ENCODE measurements around the gene PAX3. TPM values are rescaled to one million over a fixed set of nuclear protein-coding genes. Genes with fewer than 3 reads are reported as not detected.

Gene PAX3
- total RNA-seq, 1 donor from 2014 or later = 0.52 TPM

- peaks cover 6 to 13% (median 8%) of the 10 kb centered on the region in 3 donors for H3K4me1 ChIP-seq (ENCODE audit: control insufficient read depth in 3 of 3, insufficient read depth in 3 of 3, low read length in 3 of 3)
- H3K9me3 ChIP-seq (ENCODE audit: control insufficient read depth in 3 of 3, low read length in 3 of 3) = no peaks in the 10 kb centered on the region
- peaks cover 43 to 75% (median 57%) of the 10 kb centered on the region in 3 donors for H3K27me3 ChIP-seq (ENCODE audit: control insufficient read depth in 3 of 3, insufficient read depth in 3 of 3, low read length in 3 of 3)
- H3K9ac ChIP-seq (ENCODE audit: low read depth in 1 of 3, low read length in 3 of 3) = peak overlapping the region in 1 of 3 donors; percentile 40
- no peak overlapping the region for H3K27ac ChIP-seq (ENCODE audit: low read depth, low read length)
- peaks cover 0 to 5% (median 0%) of the 10 kb centered on the region in 3 donors for H3K36me3 ChIP-seq (ENCODE audit: control insufficient read depth in 3 of 3, insufficient read depth in 3 of 3, low read length in 3 of 3)
- H3K4me3 ChIP-seq (ENCODE audit: low read length in 3 of 3) = peak overlapping the region in 2 of 3 donors; percentile 32 to 54
Measured at GRCh38 chr2:222290736-222291484, 7.9 kb downstream of the PAX3 start.

- peaks cover 6 to 11% (median 8%) of the 10 kb centered on the region in 3 donors for H3K4me1 ChIP-seq (ENCODE audit: control insufficient read depth in 3 of 3, insufficient read depth in 3 of 3, low read length in 3 of 3)
- H3K27ac ChIP-seq (ENCODE audit: low read depth, low read length) = no peak overlapping the region
- H3K36me3 ChIP-seq (ENCODE audit: control insufficient read depth in 3 of 3, insufficient read depth in 3 of 3, low read length in 3 of 3) = peaks cover 0 to 2% (median 0%) of the 10 kb centered on the region in 3 donors
- no peaks in the 10 kb centered on the region for H3K9me3 ChIP-seq (ENCODE audit: control insufficient read depth in 3 of 3, low read length in 3 of 3)
- peak overlapping the region in 1 of 3 donors; percentile 36 for H3K9ac ChIP-seq (ENCODE audit: low read depth in 1 of 3, low read length in 3 of 3)
- H3K4me3 ChIP-seq (ENCODE audit: low read length in 3 of 3) = no peak overlapping the region
- H3K27me3 ChIP-seq (ENCODE audit: control insufficient read depth in 3 of 3, insufficient read depth in 3 of 3, low read length in 3 of 3) = peaks cover 41 to 69% (median 52%) of the 10 kb centered on the region in 3 donors
Measured at GRCh38 chr2:222290401-222290735, 8.4 kb downstream of the PAX3 start.

- H3K36me3 ChIP-seq (ENCODE audit: control insufficient read depth in 3 of 3, insufficient read depth in 3 of 3, low read length in 3 of 3) = peaks cover 0 to 1% (median 0%) of the 10 kb centered on the region in 3 donors
- H3K27ac ChIP-seq (ENCODE audit: low read depth, low read length) = no peak overlapping the region
- peaks cover 2 to 9% (median 6%) of the 10 kb centered on the region in 3 donors for H3K4me1 ChIP-seq (ENCODE audit: control insufficient read depth in 3 of 3, insufficient read depth in 3 of 3, low read length in 3 of 3)
- no peaks in the 10 kb centered on the region for H3K9me3 ChIP-seq (ENCODE audit: control insufficient read depth in 3 of 3, low read length in 3 of 3)
- H3K9ac ChIP-seq (ENCODE audit: low read depth in 1 of 3, low read length in 3 of 3) = no peak overlapping the region
- H3K27me3 ChIP-seq (ENCODE audit: control insufficient read depth in 3 of 3, insufficient read depth in 3 of 3, low read length in 3 of 3) = peaks cover 36 to 63% (median 45%) of the 10 kb centered on the region in 3 donors
- no peak overlapping the region for H3K4me3 ChIP-seq (ENCODE audit: low read length in 3 of 3)
Measured at GRCh38 chr2:222289278-222290160, 9.3 kb downstream of the PAX3 start.

GRCh38 chr2:222288590-222289277, 10.1 kb downstream of the PAX3 start:
- Histone ChIP-seq H3K4me1 (ENCODE audit: control insufficient read depth in 3 of 3, insufficient read depth in 3 of 3, low read length in 3 of 3) (peaks cover 5 to 17% (median 12%) of the 10 kb centered on the region in 3 donors), H3K27ac (ENCODE audit: low read depth, low read length) (no peak overlapping the region), H3K36me3 (ENCODE audit: control insufficient read depth in 3 of 3, insufficient read depth in 3 of 3, low read length in 3 of 3) (no peaks in the 10 kb centered on the region), H3K4me3 (ENCODE audit: low read length in 3 of 3) (no peak overlapping the region), H3K9ac (ENCODE audit: low read depth in 1 of 3, low read length in 3 of 3) (no peak overlapping the region), H3K9me3 (ENCODE audit: control insufficient read depth in 3 of 3, low read length in 3 of 3) (no peaks in the 10 kb centered on the region), H3K27me3 (ENCODE audit: control insufficient read depth in 3 of 3, insufficient read depth in 3 of 3, low read length in 3 of 3) (peaks cover 32 to 55% (median 37%) of the 10 kb centered on the region in 3 donors)

- no peak overlapping the region for H3K9ac ChIP-seq (ENCODE audit: low read depth in 1 of 3, low read length in 3 of 3)
- no peaks in the 10 kb centered on the region for H3K36me3 ChIP-seq (ENCODE audit: control insufficient read depth in 3 of 3, insufficient read depth in 3 of 3, low read length in 3 of 3)
- peaks cover 26 to 47% (median 31%) of the 10 kb centered on the region in 3 donors for H3K27me3 ChIP-seq (ENCODE audit: control insufficient read depth in 3 of 3, insufficient read depth in 3 of 3, low read length in 3 of 3)
- H3K4me3 ChIP-seq (ENCODE audit: low read length in 3 of 3) = no peak overlapping the region
- no peaks in the 10 kb centered on the region for H3K9me3 ChIP-seq (ENCODE audit: control insufficient read depth in 3 of 3, low read length in 3 of 3)
- peaks cover 9 to 17% (median 15%) of the 10 kb centered on the region in 3 donors for H3K4me1 ChIP-seq (ENCODE audit: control insufficient read depth in 3 of 3, insufficient read depth in 3 of 3, low read length in 3 of 3)
- H3K27ac ChIP-seq (ENCODE audit: low read depth, low read length) = no peak overlapping the region
Measured at GRCh38 chr2:222287862-222288479, 10.8 kb downstream of the PAX3 start.

- Histone ChIP-seq H3K27me3 (ENCODE audit: control insufficient read depth in 3 of 3, insufficient read depth in 3 of 3, low read length in 3 of 3) (peaks cover 5 to 18% (median 11%) of the 10 kb centered on the region in 3 donors), H3K27ac (ENCODE audit: low read depth, low read length) (no peak overlapping the region)
Measured at GRCh38 chr2:222284466-222284865, 14.3 kb downstream of the PAX3 start.

GRCh38 chr2:222283634-222284033, 15.2 kb downstream of the PAX3 start:
- Histone ChIP-seq H3K4me1 (ENCODE audit: control insufficient read depth in 3 of 3, insufficient read depth in 3 of 3, low read length in 3 of 3) (peaks cover 11 to 28% (median 16%) of the 10 kb centered on the region in 3 donors), H3K4me3 (ENCODE audit: low read length in 3 of 3) (peak overlapping the region; percentile 13 to 56 (median 54)), H3K9me3 (ENCODE audit: control insufficient read depth in 3 of 3, low read length in 3 of 3) (no peaks in the 10 kb centered on the region), H3K9ac (ENCODE audit: low read depth in 1 of 3, low read length in 3 of 3) (peak overlapping the region in 2 of 3 donors; percentile 40 to 70), H3K27me3 (ENCODE audit: control insufficient read depth in 3 of 3, insufficient read depth in 3 of 3, low read length in 3 of 3) (peaks cover 0 to 10% (median 5%) of the 10 kb centered on the region in 3 donors), H3K36me3 (ENCODE audit: control insufficient read depth in 3 of 3, insufficient read depth in 3 of 3, low read length in 3 of 3) (no peaks in the 10 kb centered on the region), H3K27ac (ENCODE audit: low read depth, low read length) (peak overlapping the region; percentile 55)

More at GRCh38 chr2:222284466-222284865, 14.3 kb downstream of the PAX3 start:
- peak overlapping the region in 1 of 3 donors; percentile 70 for H3K9ac ChIP-seq (ENCODE audit: low read depth in 1 of 3, low read length in 3 of 3)
- H3K9me3 ChIP-seq (ENCODE audit: control insufficient read depth in 3 of 3, low read length in 3 of 3) = no peaks in the 10 kb centered on the region
- H3K36me3 ChIP-seq (ENCODE audit: control insufficient read depth in 3 of 3, insufficient read depth in 3 of 3, low read length in 3 of 3) = no peaks in the 10 kb centered on the region
- no peak overlapping the region for H3K4me3 ChIP-seq (ENCODE audit: low read length in 3 of 3)
- peaks cover 11 to 28% (median 16%) of the 10 kb centered on the region in 3 donors for H3K4me1 ChIP-seq (ENCODE audit: control insufficient read depth in 3 of 3, insufficient read depth in 3 of 3, low read length in 3 of 3)

- Histone ChIP-seq H3K4me3 (ENCODE audit: low read length in 3 of 3) (no peak overlapping the region), H3K27ac (ENCODE audit: low read depth, low read length) (no peak overlapping the region), H3K9me3 (ENCODE audit: control insufficient read depth in 3 of 3, low read length in 3 of 3) (no peaks in the 10 kb centered on the region), H3K4me1 (ENCODE audit: control insufficient read depth in 3 of 3, insufficient read depth in 3 of 3, low read length in 3 of 3) (peaks cover 11 to 28% (median 16%) of the 10 kb centered on the region in 3 donors), H3K27me3 (ENCODE audit: control insufficient read depth in 3 of 3, insufficient read depth in 3 of 3, low read length in 3 of 3) (peaks cover 0 to 7% (median 0%) of the 10 kb centered on the region in 3 donors), H3K36me3 (ENCODE audit: control insufficient read depth in 3 of 3, insufficient read depth in 3 of 3, low read length in 3 of 3) (no peaks in the 10 kb centered on the region), H3K9ac (ENCODE audit: low read depth in 1 of 3, low read length in 3 of 3) (no peak overlapping the region)
Measured at GRCh38 chr2:222281506-222281905, 17.3 kb downstream of the PAX3 start.

GRCh38 chr2:222280795-222281194, 18.0 kb downstream of the PAX3 start:
- peaks cover 0 to 10% (median 0%) of the 10 kb centered on the region in 3 donors for H3K27me3 ChIP-seq (ENCODE audit: control insufficient read depth in 3 of 3, insufficient read depth in 3 of 3, low read length in 3 of 3)

More at GRCh38 chr2:222280795-222281194, 18.0 kb downstream of the PAX3 start:
- Histone ChIP-seq H3K4me1 (ENCODE audit: control insufficient read depth in 3 of 3, insufficient read depth in 3 of 3, low read length in 3 of 3) (peaks cover 11 to 28% (median 16%) of the 10 kb centered on the region in 3 donors), H3K9ac (ENCODE audit: low read depth in 1 of 3, low read length in 3 of 3) (no peak overlapping the region), H3K27ac (ENCODE audit: low read depth, low read length) (no peak overlapping the region), H3K9me3 (ENCODE audit: control insufficient read depth in 3 of 3, low read length in 3 of 3) (no peaks in the 10 kb centered on the region), H3K36me3 (ENCODE audit: control insufficient read depth in 3 of 3, insufficient read depth in 3 of 3, low read length in 3 of 3) (no peaks in the 10 kb centered on the region), H3K4me3 (ENCODE audit: low read length in 3 of 3) (no peak overlapping the region)

All from skeletal muscle tissue (tissue), 4 donors.